Measurements from ENCODE around the gene FAT1. TPM values are rescaled to one million over a fixed set of nuclear protein-coding genes. Genes with fewer than 3 reads are reported as not detected.

Gene FAT1
- total RNA-seq, 2 donors from 2014 or later, result not detected

- peaks cover 3% of the 10 kb centered on the region for H3K27me3 Mint-ChIP-seq
- ATAC-seq (replicated peaks), result no peak
- no peaks in the 10 kb centered on the region for H3K36me3 Mint-ChIP-seq (ENCODE audit: low read depth)
- H3K9me3 Mint-ChIP-seq, result no peaks in the 10 kb centered on the region
- no peak overlapping the region for H3K27ac Mint-ChIP-seq
- no peaks in the 10 kb centered on the region for H3K4me1 Mint-ChIP-seq
- H3K4me3 Mint-ChIP-seq, result no peak overlapping the region
These were observed 130.1 kb downstream of the FAT1 start for GRCh38 chr4:186593587-186593973.

GRCh38 chr4:186592966-186593586, 130.6 kb downstream of the FAT1 start:
- H3K27me3 Mint-ChIP-seq, result peaks cover 3% of the 10 kb centered on the region

DNA sequence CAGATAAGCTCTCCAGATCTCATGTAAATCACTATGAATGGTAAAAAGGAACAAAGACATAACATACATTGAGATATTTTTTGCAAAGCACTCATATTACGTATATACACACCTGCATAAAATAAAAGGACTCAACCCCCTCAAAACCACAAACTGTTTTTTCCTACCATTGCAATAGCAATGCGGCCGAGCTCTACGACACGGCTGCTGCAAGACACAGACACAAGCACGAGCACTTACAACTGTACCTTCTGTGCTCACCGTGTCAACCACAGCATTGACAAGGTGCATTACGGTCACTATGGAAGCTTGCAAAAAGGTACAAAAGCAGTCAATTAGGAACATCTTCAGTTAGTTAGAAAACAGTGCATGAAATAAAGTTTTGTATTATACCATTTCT, 131.2 kb downstream of the FAT1 start:
- Mint-ChIP-seq H3K4me3 (no peak overlapping the region), H3K27me3 (peaks cover 3% of the 10 kb centered on the region), H3K27ac (no peak overlapping the region), H3K4me1 (no peaks in the 10 kb centered on the region), H3K9me3 (no peaks in the 10 kb centered on the region), H3K36me3 (ENCODE audit: low read depth) (no peaks in the 10 kb centered on the region)
- ATAC-seq (replicated peaks), result no peak

More at GRCh38 chr4:186592966-186593586, 130.6 kb downstream of the FAT1 start:
- no peak for ATAC-seq (replicated peaks)
- no peaks in the 10 kb centered on the region for H3K4me1 Mint-ChIP-seq
- H3K27ac Mint-ChIP-seq, result no peak overlapping the region
- no peak overlapping the region for H3K4me3 Mint-ChIP-seq
- H3K9me3 Mint-ChIP-seq, result no peaks in the 10 kb centered on the region
- H3K36me3 Mint-ChIP-seq (ENCODE audit: low read depth), result no peaks in the 10 kb centered on the region

DNA sequence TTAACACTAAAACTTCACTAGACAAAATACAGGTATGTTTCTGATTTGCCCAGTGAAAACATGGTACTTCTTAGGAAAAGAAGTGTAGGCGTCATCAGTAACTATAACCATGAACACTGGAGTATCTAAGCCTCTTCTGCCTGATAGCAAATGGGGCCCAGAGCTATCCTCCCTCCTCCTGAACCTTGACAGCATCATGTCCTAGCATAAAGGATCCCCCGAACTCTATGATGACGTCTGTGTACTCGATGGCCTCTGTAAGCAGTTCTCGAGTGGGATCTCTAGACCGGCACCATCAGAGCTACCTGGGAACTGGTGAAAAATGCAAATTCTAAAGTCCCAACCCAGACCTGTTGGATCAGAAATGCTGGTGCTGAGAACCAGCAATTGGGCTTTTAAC, 132.0 kb downstream of the FAT1 start:
- Mint-ChIP-seq H3K36me3 (ENCODE audit: low read depth) (no peaks in the 10 kb centered on the region), H3K9me3 (no peaks in the 10 kb centered on the region), H3K4me3 (no peak overlapping the region), H3K27ac (no peak overlapping the region), H3K27me3 (peaks cover 3% of the 10 kb centered on the region), H3K4me1 (no peaks in the 10 kb centered on the region)
- no peak for ATAC-seq (replicated peaks)

GRCh38 chr4:186588503-186588902, 135.2 kb downstream of the FAT1 start:
- no peaks in the 10 kb centered on the region for H3K36me3 Mint-ChIP-seq (ENCODE audit: low read depth)
- H3K27me3 Mint-ChIP-seq, result no peaks in the 10 kb centered on the region
- no peaks in the 10 kb centered on the region for H3K4me1 Mint-ChIP-seq
- ATAC-seq (replicated peaks), result no peak
- no peak overlapping the region for H3K4me3 Mint-ChIP-seq
- no peak overlapping the region for H3K27ac Mint-ChIP-seq
- no peaks in the 10 kb centered on the region for H3K9me3 Mint-ChIP-seq

GRCh38 chr4:186587416-186588018, 136.1 kb downstream of the FAT1 start:
- ATAC-seq (replicated peaks), result no peak
- Mint-ChIP-seq H3K4me3 (no peak overlapping the region), H3K36me3 (ENCODE audit: low read depth) (no peaks in the 10 kb centered on the region), H3K9me3 (no peaks in the 10 kb centered on the region), H3K4me1 (no peaks in the 10 kb centered on the region), H3K27ac (no peak overlapping the region), H3K27me3 (no peaks in the 10 kb centered on the region)

- H3K4me3 Mint-ChIP-seq, result no peak overlapping the region
- no peak overlapping the region for H3K27ac Mint-ChIP-seq
- no peaks in the 10 kb centered on the region for H3K36me3 Mint-ChIP-seq (ENCODE audit: low read depth)
- H3K27me3 Mint-ChIP-seq, result no peaks in the 10 kb centered on the region
- ATAC-seq (replicated peaks), result no peak
- H3K4me1 Mint-ChIP-seq, result no peaks in the 10 kb centered on the region
- H3K9me3 Mint-ChIP-seq, result no peaks in the 10 kb centered on the region
These were observed 137.5 kb downstream of the FAT1 start for GRCh38 chr4:186586205-186586604.

DNA sequence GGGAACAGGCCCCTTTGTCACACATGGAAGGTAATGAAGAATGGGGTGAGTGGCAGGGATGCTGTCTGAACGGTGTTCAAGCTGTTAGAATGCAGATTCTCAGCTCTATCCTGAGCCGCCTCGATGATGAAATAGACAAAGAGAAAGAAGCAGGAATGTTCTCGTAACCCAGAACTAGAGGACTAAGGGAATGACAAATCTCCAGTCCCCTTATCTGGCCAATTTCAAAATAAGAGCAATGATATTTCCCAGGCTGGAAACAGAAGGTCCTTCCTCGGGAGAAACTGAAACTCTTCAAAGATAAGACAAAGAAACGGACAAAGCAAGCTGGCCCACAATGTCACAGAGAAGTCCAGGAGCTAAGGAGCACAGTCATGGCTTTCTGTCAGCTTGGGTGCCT, 138.7 kb downstream of the FAT1 start:
- Mint-ChIP-seq H3K36me3 (ENCODE audit: low read depth) (no peaks in the 10 kb centered on the region), H3K9me3 (no peaks in the 10 kb centered on the region), H3K4me3 (no peak overlapping the region), H3K27ac (no peak overlapping the region), H3K27me3 (no peaks in the 10 kb centered on the region), H3K4me1 (no peaks in the 10 kb centered on the region)
- no peak for ATAC-seq (replicated peaks)

DNA sequence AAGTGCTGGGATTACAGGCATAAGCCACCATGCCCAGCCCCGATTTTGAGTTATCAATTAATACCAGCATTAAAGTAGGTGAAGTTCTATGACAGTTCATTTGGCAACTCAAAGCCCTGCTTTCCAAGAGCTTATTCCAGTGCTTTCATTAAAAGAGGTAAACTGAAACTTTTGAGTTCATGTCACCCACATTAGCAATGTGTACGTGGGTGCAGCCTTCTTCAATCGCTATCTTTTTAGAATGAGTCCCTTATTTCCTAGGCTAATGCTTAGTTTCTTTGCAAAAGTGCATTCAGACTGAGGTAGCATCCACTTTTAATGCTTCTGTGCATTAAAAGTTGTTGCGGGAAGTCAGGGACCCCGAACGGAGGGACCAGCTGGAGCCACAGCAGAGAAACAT, 142.2 kb downstream of the FAT1 start:
- H3K36me3 Mint-ChIP-seq (ENCODE audit: low read depth), result no peaks in the 10 kb centered on the region
- H3K9me3 Mint-ChIP-seq, result no peaks in the 10 kb centered on the region
- H3K4me1 Mint-ChIP-seq, result no peaks in the 10 kb centered on the region
- no peak for ATAC-seq (replicated peaks)
- no peak overlapping the region for H3K27ac Mint-ChIP-seq
- H3K4me3 Mint-ChIP-seq, result no peak overlapping the region
- H3K27me3 Mint-ChIP-seq, result no peaks in the 10 kb centered on the region

DNA sequence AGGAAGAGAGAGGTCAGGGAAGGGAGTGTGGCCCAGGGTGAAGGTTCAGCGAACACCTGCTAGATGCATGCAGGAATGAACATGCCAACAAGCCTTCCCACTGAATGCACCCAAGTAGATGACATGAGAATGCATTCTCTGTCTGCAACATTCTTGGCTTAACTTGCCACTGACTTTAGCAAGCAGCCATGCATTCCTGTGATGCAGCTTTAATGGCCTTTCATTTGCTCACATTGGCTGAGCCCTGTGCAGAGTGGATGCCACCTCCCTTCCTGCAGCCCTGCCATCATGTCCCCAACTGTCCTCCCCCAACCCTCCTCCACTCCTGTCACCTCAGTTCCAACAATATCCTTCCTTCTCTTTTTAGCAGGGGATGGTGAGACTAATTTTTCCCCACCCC, 143.0 kb downstream of the FAT1 start:
- Mint-ChIP-seq H3K27ac (no peak overlapping the region), H3K9me3 (no peaks in the 10 kb centered on the region), H3K4me1 (no peaks in the 10 kb centered on the region), H3K4me3 (no peak overlapping the region), H3K27me3 (no peaks in the 10 kb centered on the region), H3K36me3 (ENCODE audit: low read depth) (no peaks in the 10 kb centered on the region)
- no peak for ATAC-seq (replicated peaks)

GRCh38 chr4:186570193-186570996, 153.3 kb downstream of the FAT1 start:
- H3K27ac Mint-ChIP-seq, result no peak overlapping the region
- no peak overlapping the region for H3K4me3 Mint-ChIP-seq
- no peaks in the 10 kb centered on the region for H3K4me1 Mint-ChIP-seq
- H3K9me3 Mint-ChIP-seq, result no peaks in the 10 kb centered on the region
- H3K27me3 Mint-ChIP-seq, result peaks cover 14% of the 10 kb centered on the region
- no peaks in the 10 kb centered on the region for H3K36me3 Mint-ChIP-seq (ENCODE audit: low read depth)
- no peak for ATAC-seq (replicated peaks)

GRCh38 chr4:186569533-186570192, 154.0 kb downstream of the FAT1 start:
- H3K27ac Mint-ChIP-seq, result no peak overlapping the region
- no peaks in the 10 kb centered on the region for H3K9me3 Mint-ChIP-seq
- ATAC-seq (replicated peaks), result no peak
- no peaks in the 10 kb centered on the region for H3K36me3 Mint-ChIP-seq (ENCODE audit: low read depth)
- H3K4me3 Mint-ChIP-seq, result no peak overlapping the region
- H3K4me1 Mint-ChIP-seq, result no peaks in the 10 kb centered on the region
- H3K27me3 Mint-ChIP-seq, result peaks cover 14% of the 10 kb centered on the region

DNA sequence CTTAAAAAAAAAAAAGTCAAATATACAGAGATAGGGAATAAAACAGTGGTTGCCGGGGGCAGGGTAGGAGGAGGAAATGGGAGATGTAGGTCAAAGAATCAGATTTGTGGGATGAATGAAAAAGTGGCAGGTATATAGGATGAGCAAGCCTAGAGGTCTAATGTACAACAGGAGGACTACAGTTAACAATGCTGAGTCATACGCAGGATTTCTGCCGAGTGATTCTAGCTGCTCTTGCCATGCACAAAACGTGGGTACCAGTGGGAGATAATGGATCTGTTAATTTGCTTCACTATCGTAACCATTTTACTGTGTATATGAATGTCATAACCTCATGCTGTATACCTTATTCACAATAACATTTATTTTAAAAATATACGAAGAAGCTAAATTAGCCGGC, 157.6 kb downstream of the FAT1 start:
- Mint-ChIP-seq H3K9me3 (no peaks in the 10 kb centered on the region), H3K27ac (no peak overlapping the region), H3K36me3 (ENCODE audit: low read depth) (no peaks in the 10 kb centered on the region), H3K4me3 (no peak overlapping the region), H3K27me3 (peaks cover 14% of the 10 kb centered on the region), H3K4me1 (no peaks in the 10 kb centered on the region)
- ATAC-seq (replicated peaks), result no peak

DNA sequence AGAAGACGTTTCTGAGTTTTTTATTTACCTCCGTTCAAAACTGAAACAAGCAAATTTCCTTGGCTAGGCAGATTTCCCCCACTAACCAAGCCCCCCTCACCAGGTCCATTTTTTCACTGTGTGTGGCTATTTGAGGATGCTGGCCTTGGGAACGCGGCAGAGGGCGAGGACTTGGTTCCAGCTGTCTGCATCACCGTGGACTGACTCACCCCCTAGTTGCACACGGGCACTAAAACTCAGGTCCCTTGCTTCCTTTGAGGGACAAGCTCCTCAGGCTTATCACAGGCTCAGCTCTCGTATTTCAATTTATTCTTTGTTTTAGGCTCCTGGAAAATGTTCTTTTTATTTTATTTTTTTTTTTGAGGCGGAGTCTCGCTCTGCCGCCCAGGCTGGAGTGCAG, 159.9 kb downstream of the FAT1 start:
- Mint-ChIP-seq H3K27me3 (peaks cover 11% of the 10 kb centered on the region), H3K4me1 (no peaks in the 10 kb centered on the region), H3K27ac (no peak overlapping the region), H3K4me3 (no peak overlapping the region), H3K9me3 (no peaks in the 10 kb centered on the region), H3K36me3 (ENCODE audit: low read depth) (no peaks in the 10 kb centered on the region)
- no peak for ATAC-seq (replicated peaks)

DNA sequence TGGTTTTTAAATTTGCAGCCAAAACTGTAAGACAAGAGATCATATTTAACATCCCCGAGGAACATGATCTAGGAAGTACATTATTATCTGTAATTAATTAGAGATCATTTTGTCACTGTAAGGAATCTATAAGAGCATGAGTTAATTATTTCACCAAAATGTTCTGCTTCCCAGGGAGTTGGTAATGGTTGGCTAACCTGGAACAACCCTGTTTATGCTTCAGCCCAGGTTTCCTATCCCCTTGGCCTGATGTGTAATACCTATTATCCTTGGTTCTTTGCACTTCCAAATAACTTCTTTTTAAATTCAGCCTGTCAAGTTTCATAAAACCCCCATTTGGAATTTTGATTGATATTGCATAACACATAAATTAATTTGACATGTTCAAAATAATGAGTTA, 161.9 kb downstream of the FAT1 start:
- Mint-ChIP-seq H3K4me3 (no peak overlapping the region), H3K9me3 (no peaks in the 10 kb centered on the region), H3K4me1 (no peaks in the 10 kb centered on the region), H3K27ac (no peak overlapping the region), H3K36me3 (ENCODE audit: low read depth) (no peaks in the 10 kb centered on the region), H3K27me3 (peaks cover 6% of the 10 kb centered on the region)
- no peak for ATAC-seq (replicated peaks)
